KOPT-K1 (cell line): ENCODE results near the gene ALX4.

Experiments
- H3K27ac ChIP-seq: fragments of 200-600 bp; sonication (generic); 2 replicates; pipeline ENCODE4 v1.5.1; 2016; ENCODE audit warnings: antibody characterized with exemption, mild to moderate bottlenecking, low read depth, low read length; ENCODE audit not compliant: poor library complexity, severe bottlenecking
- H3K36me3 ChIP-seq: fragments of 200-600 bp; sonication (generic); 2 replicates; pipeline ENCODE4 v1.5.1; 2017; ENCODE audit warnings: antibody characterized with exemption, mild to moderate bottlenecking, low read length, moderate library complexity; ENCODE audit not compliant: insufficient read depth
- H3K9me3 ChIP-seq: fragments of 200-600 bp; sonication (generic); 2 replicates; pipeline ENCODE4 v1.5.1; 2017; ENCODE audit warnings: antibody characterized with exemption, low read length, mild to moderate bottlenecking; ENCODE audit not compliant: insufficient read depth, poor library complexity, severe bottlenecking

Gene ALX4

GRCh38 chr11:44244639-44245310, 65.2 kb downstream of the ALX4 start:
- H3K27ac ChIP-seq = no peak overlapping the region

GRCh38 chr11:44243595-44244343, 66.2 kb downstream of the ALX4 start:
- no peaks in the 10 kb centered on the region for H3K9me3 ChIP-seq
- H3K27ac ChIP-seq = no peak overlapping the region

More at GRCh38 chr11:44244639-44245310, 65.2 kb downstream of the ALX4 start:
- H3K9me3 ChIP-seq = no peaks in the 10 kb centered on the region
- H3K36me3 ChIP-seq = peaks cover 3% of the 10 kb centered on the region; the same call in 1 of the 2 replicates

GRCh38 chr11:44243086-44243485, 66.9 kb downstream of the ALX4 start:
- peaks cover 3% of the 10 kb centered on the region; the same call in 1 of the 2 replicates for H3K36me3 ChIP-seq
- no peak overlapping the region for H3K27ac ChIP-seq
- H3K9me3 ChIP-seq = no peaks in the 10 kb centered on the region

More at GRCh38 chr11:44243595-44244343, 66.2 kb downstream of the ALX4 start:
- H3K36me3 ChIP-seq = peaks cover 3% of the 10 kb centered on the region; the same call in 1 of the 2 replicates

- Histone ChIP-seq H3K27ac (no peak overlapping the region), H3K9me3 (no peaks in the 10 kb centered on the region), H3K36me3 (peaks cover 3% of the 10 kb centered on the region; the same call in 1 of the 2 replicates)
Observed at GRCh38 chr11:44241851-44242250, 68.1 kb downstream of the ALX4 start.

GRCh38 chr11:44237156-44237555, 72.8 kb downstream of the ALX4 start:
- H3K9me3 ChIP-seq = no peaks in the 10 kb centered on the region
- H3K36me3 ChIP-seq = 0 out of 2 replicates have a peak, but pooled peaks cover 13% of the 10 kb centered on the region
- H3K27ac ChIP-seq = no peak overlapping the region

- H3K27ac ChIP-seq = no peak overlapping the region
- 0 out of 2 replicates have a peak, but pooled peaks cover 13% of the 10 kb centered on the region for H3K36me3 ChIP-seq
- H3K9me3 ChIP-seq = no peaks in the 10 kb centered on the region
Observed at GRCh38 chr11:44236296-44236695, 73.6 kb downstream of the ALX4 start.

GRCh38 chr11:44235765-44236201, 74.2 kb downstream of the ALX4 start:
- no peak overlapping the region for H3K27ac ChIP-seq
- H3K9me3 ChIP-seq = no peaks in the 10 kb centered on the region
- H3K36me3 ChIP-seq = 0 out of 2 replicates have a peak, but pooled peaks cover 13% of the 10 kb centered on the region

- Histone ChIP-seq H3K9me3 (no peaks in the 10 kb centered on the region), H3K27ac (no peak overlapping the region), H3K36me3 (no peaks in the 10 kb centered on the region)
Observed at GRCh38 chr11:44229624-44230023, 80.3 kb downstream of the ALX4 start.

GRCh38 chr11:44229098-44229497, 80.8 kb downstream of the ALX4 start:
- no peak overlapping the region for H3K27ac ChIP-seq

GRCh38 chr11:44228379-44228778, 81.6 kb downstream of the ALX4 start:
- Histone ChIP-seq H3K27ac (no peak overlapping the region), H3K36me3 (no peaks in the 10 kb centered on the region), H3K9me3 (no peaks in the 10 kb centered on the region)

More at GRCh38 chr11:44229098-44229497, 80.8 kb downstream of the ALX4 start:
- Histone ChIP-seq H3K36me3 (no peaks in the 10 kb centered on the region), H3K9me3 (no peaks in the 10 kb centered on the region)

- Histone ChIP-seq H3K27ac (no peak overlapping the region), H3K9me3 (no peaks in the 10 kb centered on the region), H3K36me3 (no peaks in the 10 kb centered on the region)
Observed at GRCh38 chr11:44226945-44227344, 83.0 kb downstream of the ALX4 start.

- Histone ChIP-seq H3K27ac (no peak overlapping the region), H3K9me3 (no peaks in the 10 kb centered on the region), H3K36me3 (no peaks in the 10 kb centered on the region)
Observed at GRCh38 chr11:44226490-44226889, 83.4 kb downstream of the ALX4 start.

GRCh38 chr11:44224867-44225501, 85.0 kb downstream of the ALX4 start:
- no peaks in the 10 kb centered on the region for H3K36me3 ChIP-seq
- no peaks in the 10 kb centered on the region for H3K9me3 ChIP-seq
- H3K27ac ChIP-seq = no peak overlapping the region

GRCh38 chr11:44223238-44223637, 86.7 kb downstream of the ALX4 start:
- Histone ChIP-seq H3K27ac (no peak overlapping the region), H3K36me3 (no peaks in the 10 kb centered on the region), H3K9me3 (no peaks in the 10 kb centered on the region)

GRCh38 chr11:44221992-44222391, 87.9 kb downstream of the ALX4 start:
- no peaks in the 10 kb centered on the region for H3K9me3 ChIP-seq
- no peaks in the 10 kb centered on the region for H3K36me3 ChIP-seq
- H3K27ac ChIP-seq = no peak overlapping the region
